ENCODE data around the gene HPCAL1.

DNA sequence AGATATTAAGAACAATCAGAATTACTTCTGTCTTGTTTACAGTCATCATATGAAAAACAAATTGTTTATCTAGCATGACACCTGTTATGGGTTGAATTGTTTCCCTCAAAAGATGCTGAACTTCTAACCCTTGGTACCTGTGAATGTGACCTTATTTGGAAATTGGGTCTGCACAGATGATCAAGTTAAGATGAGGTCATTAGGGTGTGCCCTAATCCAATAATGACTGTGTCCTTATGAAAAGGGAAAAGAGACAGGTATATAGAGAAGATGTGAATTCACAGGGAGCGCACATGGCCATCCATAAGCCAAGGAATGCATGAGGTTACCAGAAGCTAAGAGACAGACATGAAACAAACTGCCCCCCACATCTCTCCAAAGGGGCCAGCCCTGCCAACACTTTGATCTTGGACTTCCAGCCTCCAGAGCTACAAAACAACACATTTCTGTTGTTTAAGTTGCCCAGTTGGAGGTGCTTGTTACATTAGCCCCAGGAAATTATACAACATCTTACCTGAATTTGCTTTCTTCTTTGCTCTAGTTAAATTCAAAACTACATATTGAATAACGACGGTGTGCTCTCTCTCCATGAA is 2.3 kb upstream of the HPCAL1 start:
- TF ChIP-seq, protein P1, sequence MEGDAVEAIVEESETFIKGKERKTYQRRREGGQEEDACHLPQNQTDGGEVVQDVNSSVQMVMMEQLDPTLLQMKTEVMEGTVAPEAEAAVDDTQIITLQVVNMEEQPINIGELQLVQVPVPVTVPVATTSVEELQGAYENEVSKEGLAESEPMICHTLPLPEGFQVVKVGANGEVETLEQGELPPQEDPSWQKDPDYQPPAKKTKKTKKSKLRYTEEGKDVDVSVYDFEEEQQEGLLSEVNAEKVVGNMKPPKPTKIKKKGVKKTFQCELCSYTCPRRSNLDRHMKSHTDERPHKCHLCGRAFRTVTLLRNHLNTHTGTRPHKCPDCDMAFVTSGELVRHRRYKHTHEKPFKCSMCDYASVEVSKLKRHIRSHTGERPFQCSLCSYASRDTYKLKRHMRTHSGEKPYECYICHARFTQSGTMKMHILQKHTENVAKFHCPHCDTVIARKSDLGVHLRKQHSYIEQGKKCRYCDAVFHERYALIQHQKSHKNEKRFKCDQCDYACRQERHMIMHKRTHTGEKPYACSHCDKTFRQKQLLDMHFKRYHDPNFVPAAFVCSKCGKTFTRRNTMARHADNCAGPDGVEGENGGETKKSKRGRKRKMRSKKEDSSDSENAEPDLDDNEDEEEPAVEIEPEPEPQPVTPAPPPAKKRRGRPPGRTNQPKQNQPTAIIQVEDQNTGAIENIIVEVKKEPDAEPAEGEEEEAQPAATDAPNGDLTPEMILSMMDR (IDR thresholded peaks at IDR 0.05): no peak
- TF ChIP-seq POLR2A (IDR thresholded peaks at IDR 0.05): no peak
